ENCODE results near the gene CAND2.
"Not testable (repeated sequence)": the region's sequence is repeated elsewhere in the genome, so short reads cannot be mapped to it uniquely, and the experiment has no call there.

CAND2 gene

DNA sequence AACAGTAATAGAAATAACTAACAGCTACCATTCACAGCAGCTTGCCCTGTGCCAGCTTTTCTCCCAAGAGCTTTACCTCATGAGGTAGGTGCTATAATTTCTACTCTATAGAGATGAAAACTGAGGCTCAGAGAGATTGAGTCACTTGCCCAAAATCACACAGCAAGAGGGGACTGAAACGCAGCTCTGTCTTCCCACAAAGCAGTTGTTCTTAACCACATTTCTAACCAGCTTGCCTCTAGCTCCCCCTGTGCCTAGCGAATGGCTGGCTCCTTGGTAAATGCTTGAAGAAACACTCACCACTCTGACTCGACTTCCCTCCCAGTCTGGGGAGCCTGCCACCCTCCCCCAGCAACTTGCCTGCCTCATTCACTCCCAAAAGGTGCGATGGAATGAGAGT, 21.9 kb upstream of the CAND2 start:
- DNase-seq (ENCODE audit: low read depth, low spot score), result no peak
- no peak overlapping the region for H3K4me3 ChIP-seq (ENCODE audit: low read depth, low read length)
- ChIA-PET CTCF (interaction anchor here (0.7 to 2.8 kb wide), 4 partner anchors 11 to 67 kb away, joined by 3 to 12 read pairs (median 4); no protein-coding TSS in a partner anchor), POLR2A (no interaction called here)
- TF ChIP-seq, protein P1, sequence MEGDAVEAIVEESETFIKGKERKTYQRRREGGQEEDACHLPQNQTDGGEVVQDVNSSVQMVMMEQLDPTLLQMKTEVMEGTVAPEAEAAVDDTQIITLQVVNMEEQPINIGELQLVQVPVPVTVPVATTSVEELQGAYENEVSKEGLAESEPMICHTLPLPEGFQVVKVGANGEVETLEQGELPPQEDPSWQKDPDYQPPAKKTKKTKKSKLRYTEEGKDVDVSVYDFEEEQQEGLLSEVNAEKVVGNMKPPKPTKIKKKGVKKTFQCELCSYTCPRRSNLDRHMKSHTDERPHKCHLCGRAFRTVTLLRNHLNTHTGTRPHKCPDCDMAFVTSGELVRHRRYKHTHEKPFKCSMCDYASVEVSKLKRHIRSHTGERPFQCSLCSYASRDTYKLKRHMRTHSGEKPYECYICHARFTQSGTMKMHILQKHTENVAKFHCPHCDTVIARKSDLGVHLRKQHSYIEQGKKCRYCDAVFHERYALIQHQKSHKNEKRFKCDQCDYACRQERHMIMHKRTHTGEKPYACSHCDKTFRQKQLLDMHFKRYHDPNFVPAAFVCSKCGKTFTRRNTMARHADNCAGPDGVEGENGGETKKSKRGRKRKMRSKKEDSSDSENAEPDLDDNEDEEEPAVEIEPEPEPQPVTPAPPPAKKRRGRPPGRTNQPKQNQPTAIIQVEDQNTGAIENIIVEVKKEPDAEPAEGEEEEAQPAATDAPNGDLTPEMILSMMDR (IDR thresholded peaks at IDR 0.05; ENCODE audit: insufficient read depth, low read length, missing control alignments), result no peak

DNA sequence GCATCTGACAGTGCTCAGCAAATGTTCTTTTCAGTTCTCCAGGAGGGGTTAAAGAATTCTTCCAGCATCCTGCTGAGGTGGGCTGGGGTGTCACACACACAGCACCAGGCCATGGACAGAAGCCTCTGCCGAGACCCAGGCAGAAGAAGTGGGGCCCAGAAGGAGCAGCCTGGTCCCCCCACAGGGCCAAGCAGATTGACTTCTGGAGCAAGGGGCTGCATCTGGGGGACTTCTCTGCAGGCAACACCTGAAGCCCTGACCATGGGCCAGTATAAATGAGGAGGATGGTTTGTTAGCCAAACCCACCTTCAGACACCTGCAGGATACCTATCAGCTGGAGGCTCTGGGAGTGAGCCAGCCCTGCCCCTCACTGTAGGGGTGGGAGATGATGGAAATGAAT, 21.3 kb upstream of the CAND2 start:
- H3K4me3 ChIP-seq (ENCODE audit: low read depth, low read length), result no peak overlapping the region
- DNase-seq (ENCODE audit: low read depth, low spot score), result no peak
- ChIA-PET CTCF (interaction anchor here (0.7 to 2.8 kb wide), 4 partner anchors 12 to 69 kb away, joined by 3 to 12 read pairs (median 3); no protein-coding TSS in a partner anchor), POLR2A (no interaction called here)
- TF ChIP-seq, protein P1 (IDR thresholded peaks at IDR 0.05; ENCODE audit: insufficient read depth, low read length, missing control alignments), result no peak

DNA sequence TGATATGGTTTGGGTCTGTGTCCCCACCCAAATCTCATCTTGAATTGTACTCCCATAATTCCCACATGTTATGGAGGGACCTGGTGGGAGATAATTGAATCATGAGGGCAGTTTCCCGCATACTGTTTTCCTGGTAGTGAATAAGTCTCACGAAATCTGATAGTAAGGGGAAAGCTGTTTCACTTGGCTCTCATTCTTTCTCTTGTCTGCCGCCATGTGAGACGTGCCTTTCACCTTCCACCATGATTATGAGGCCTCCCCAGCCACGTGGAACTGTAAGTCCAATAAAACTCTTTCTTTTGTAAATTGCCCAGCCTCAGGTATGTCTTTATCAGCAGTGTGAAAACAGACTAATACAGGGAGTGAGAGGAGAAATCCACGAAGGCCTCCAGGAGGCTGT, 20.5 kb upstream of the CAND2 start:
- CTCF ChIA-PET, result interaction anchor here (0.9 to 2.8 kb wide), 2 partner anchors 11 to 69 kb away, joined by 3 to 12 read pairs; no protein-coding TSS in a partner anchor
- DNase-seq (ENCODE audit: low read depth, low spot score); POLR2A ChIA-PET; H3K4me3 ChIP-seq (ENCODE audit: low read depth, low read length): not testable (repeated sequence)

DNA sequence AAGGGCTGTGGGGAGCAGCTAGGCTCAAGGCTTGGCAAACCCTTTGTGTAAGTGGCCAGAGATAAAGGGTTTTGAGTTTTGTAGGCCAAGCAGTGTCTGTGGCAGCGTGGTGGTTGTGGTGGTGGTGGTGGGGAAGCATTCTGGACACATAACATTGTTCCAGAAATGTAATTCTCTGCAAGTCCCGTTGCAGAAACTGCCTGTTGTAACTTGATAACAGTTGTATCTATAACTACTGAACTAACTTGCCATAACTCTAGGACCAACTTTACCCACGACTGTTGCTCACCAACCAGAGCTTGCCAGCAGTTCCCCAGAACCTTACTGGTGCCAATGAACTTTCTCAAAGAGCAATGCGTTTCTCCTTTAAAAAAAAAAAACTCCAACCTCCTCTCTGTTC, 19.3 kb upstream of the CAND2 start:
- TF ChIP-seq, protein P1 (IDR thresholded peaks at IDR 0.05; ENCODE audit: insufficient read depth, low read length, missing control alignments), result no peak
- POLR2A ChIA-PET, result no interaction called here
- H3K4me3 ChIP-seq (ENCODE audit: low read depth, low read length), result no peak overlapping the region
- CTCF ChIA-PET, result interaction anchor here (1.5 to 2.9 kb wide), 2 partner anchors 10 to 14 kb away, joined by 3 to 21 read pairs; no protein-coding TSS in a partner anchor
- no peak for DNase-seq (ENCODE audit: low read depth, low spot score)

DNA sequence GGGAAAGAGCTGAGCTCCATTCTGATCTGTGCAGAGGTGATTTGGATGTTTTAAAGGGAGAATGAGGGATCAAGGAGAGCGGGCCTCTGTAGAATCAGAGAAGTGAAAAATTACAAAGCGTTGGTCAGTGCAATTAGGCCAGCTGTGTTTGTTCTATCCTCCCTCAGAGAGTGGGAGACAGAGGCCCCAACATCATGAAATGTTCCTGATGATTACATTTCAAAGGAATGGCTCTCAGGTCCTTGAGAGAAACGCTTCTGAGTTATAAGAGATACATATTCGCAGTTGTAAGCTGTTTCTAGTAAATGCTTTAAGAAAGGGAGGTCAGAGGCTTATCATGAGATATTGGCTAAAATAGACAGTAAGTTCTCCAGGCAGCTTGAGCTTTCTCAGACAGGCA, 15.7 kb upstream of the CAND2 start:
- TF ChIP-seq, protein P1 (IDR thresholded peaks at IDR 0.05; ENCODE audit: insufficient read depth, low read length, missing control alignments), result no peak
- no peak overlapping the region for H3K4me3 ChIP-seq (ENCODE audit: low read depth, low read length)
- POLR2A ChIA-PET, result no interaction called here
- no peak for DNase-seq (ENCODE audit: low read depth, low spot score)
- CTCF ChIA-PET, result interaction anchor here (0.7 to 1.6 kb wide), 3 partner anchors 9 to 61 kb away, joined by 3 to 7 read pairs (median 3); no protein-coding TSS in a partner anchor

DNA sequence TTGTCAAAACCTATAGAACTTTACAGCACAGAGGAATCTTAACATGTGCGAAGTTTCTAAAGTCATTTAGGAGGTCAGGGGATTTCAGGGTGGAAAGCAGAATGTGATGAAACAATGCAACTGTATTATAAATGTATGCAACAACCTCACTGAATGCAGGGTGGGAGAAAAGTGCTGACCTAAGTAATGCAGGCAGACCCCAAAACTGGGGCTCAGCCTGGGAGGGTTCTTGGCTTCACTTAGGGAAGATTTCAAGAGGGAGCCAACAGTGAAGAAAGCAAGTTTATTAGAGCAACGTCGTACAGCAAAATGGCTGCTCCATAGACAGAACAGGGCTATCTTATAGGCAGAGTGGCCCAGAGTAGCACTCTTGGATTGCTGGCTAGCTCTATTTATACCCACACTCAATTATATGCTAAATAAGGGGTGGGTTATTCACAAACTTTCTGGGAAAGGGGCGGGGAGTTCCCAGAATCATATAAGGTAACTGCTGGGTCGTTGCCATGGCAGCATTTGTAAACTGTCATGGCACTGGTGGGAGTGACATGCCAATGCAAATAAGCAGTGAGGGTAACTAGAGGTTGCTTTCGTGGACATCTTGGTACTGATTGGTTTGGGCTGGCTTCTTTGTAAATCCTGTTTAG, 14.2 kb upstream of the CAND2 start:
- TF ChIP-seq, protein P1 (IDR thresholded peaks at IDR 0.05; ENCODE audit: insufficient read depth, low read length, missing control alignments), result no peak
- ChIA-PET CTCF (interaction anchor here (1.0 to 1.6 kb wide), 2 partner anchors 26 to 28 kb away, joined by 3 read pairs; no protein-coding TSS in a partner anchor), POLR2A (no interaction called here)
- DNase-seq (ENCODE audit: low read depth, low spot score), result no peak
- H3K4me3 ChIP-seq (ENCODE audit: low read depth, low read length), result no peak overlapping the region

DNA sequence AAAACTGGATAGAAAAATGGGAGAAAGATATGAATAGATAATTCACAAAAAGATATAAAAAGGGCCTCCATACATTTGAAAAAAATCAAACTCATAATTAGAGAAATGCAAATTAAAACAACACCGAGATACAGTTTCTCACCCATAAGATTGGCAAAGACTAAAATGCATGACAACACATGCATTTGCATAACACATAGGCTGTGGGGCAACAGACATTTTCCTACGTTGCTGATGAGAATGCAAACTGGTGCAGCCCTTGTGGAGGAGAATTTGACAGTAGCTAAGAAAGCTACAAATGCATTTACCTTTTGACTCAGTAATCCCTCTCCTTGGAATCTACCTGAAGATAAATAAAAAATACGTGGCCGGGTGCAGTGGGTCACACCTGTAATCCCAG, 11.4 kb upstream of the CAND2 start:
- ChIA-PET POLR2A (no interaction called here), CTCF (no interaction called here)
- TF ChIP-seq, protein P1 (IDR thresholded peaks at IDR 0.05; ENCODE audit: insufficient read depth, low read length, missing control alignments), result no peak
- DNase-seq (ENCODE audit: low read depth, low spot score), result no peak
- no peak overlapping the region for H3K4me3 ChIP-seq (ENCODE audit: low read depth, low read length)
